Epithelial cell of prostate (primary cell): ENCODE results near the gene SAFB.
"Not testable (repeated sequence)": the region's sequence is repeated elsewhere in the genome, so short reads cannot be mapped to it uniquely, and the experiment has no call there.

Experiments
- DNase-seq: peaks from one replicate; pipeline ENCODE4 v3.0.0-alpha.2; 2011; ENCODE audit warnings: low read depth, low spot score
- H3K27ac ChIP-seq: fragments of 450-650 bp; 2 replicates; pipeline ENCODE4 v1.5.1; 2017; ENCODE audit warnings: mild to moderate bottlenecking

The SAFB gene

DNA sequence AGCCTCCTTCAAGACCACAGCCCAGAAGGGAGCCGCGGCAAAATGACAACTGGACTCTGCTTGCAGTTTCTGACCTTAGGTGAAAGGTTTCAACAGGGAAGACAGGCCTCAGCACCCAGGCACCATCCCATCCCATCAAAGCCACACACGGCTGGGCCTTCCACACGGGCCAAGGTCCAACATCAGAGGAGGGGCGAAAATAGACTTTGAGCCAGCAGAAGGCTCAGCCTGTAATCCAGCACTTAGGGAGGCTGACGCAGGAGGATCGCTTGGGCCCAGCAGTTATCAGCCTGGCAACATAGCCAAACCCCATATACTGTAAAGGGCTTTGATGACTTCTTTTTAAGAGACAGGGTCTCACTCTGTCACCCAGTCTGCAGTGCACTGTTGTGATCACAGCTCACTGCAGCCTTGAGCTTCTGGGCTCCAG lies 28.3 kb upstream of the SAFB start:
- no peak overlapping the region for H3K27ac ChIP-seq
- no peak for DNase-seq

DNA sequence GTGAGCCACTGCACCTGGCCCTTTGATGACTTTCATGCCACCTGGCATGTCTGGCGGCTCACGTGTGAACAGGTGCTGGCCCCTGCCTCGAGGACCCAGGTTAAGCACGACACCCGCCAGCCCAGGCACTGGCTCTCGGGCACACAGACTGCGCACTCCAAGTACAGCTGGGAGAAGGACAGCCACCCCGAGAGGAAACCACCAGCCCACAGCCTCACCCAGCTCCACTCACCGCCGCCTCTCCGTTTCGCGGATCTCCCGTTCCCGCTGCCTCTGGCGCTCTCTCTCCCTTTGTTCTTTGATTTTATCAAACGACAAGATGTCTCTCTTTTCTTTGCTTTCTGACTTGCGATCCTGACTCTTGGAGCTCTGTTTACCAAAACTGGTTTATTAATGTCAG lies 27.8 kb upstream of the SAFB start:
- DNase-seq = no peak
- H3K27ac ChIP-seq = no peak overlapping the region

DNA sequence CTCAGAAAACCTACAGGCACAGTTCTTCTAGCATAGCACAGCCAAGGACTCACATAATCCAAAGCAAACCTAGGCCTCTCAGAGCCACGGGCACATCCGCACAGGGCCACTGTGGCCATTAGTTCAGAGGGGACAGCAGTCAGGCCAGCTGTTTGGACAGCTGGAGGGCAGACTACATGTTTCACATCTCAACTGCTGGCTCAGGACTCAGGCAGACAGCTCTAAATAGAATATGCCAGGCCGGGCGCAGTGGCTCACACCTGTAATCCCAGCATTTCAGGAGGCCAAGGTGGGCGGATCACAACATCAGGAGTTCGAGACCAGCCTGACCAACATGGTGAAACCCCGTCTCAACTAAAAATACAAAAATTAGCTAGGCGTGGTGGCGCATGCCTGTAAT lies 27.1 kb upstream of the SAFB start:
- no peak for DNase-seq
- no peak overlapping the region for H3K27ac ChIP-seq

DNA sequence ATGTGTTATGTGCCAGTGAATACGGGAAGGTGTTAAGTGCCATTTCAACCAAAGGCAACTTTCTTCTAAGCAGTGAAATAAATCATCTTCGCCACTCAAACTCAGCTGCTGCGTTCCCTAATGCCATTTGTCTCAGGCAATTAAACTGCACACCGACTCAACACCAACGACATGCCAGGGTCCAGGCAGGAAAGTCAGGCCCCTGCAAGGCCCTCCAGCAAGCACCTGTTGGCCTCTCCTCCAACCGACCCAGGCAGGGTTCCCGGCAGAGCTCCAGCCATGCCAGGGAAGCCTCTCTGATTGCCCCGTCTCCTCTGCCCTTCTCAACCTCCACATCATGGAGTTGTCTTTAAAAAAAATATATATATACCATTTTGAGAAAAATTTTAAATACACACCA lies 22.1 kb upstream of the SAFB start:
- no peak for DNase-seq

DNA sequence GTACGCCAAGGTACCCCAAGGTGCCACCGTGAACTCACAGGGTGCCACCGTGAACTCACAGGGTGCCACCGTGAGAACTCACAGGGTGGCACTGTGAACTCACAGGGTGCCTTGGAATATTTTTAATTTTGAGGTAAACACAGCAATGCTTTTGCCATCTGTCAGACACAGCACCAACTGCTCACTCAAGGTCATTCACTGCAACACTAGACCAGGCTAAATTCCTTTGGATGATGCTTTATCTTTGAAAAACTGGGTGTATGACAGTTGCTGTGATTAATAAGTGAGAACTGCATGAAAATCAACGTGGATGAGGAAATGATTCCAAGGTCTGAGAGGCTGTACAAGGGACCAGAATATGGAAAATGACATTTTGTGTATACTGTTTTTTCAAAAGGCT lies 19.3 kb upstream of the SAFB start:
- no peak for DNase-seq

More for the DNA sequence above, 22.1 kb upstream of the SAFB start:
- no peak overlapping the region for H3K27ac ChIP-seq

DNA sequence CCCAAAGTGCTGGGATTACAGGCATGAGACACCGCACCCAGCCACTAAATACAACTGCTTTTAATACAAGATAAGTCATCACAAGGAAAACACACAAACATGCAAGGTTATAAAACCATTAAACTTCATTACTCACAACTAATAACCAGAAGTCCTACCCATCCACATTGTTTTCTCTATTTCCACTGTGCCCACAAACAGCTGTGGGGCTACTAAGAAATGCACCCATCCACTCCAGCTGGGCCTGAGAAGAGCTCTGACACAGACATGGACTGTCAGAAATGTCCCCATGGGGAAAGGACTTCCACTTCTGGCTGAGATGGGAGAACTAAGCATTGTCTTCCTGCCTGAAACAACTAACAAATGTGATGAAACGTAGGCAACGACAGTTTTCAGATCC lies 17.5 kb upstream of the SAFB start:
- DNase-seq = no peak
- no peak overlapping the region for H3K27ac ChIP-seq

More for the DNA sequence above, 19.3 kb upstream of the SAFB start:
- no peak overlapping the region for H3K27ac ChIP-seq

DNA sequence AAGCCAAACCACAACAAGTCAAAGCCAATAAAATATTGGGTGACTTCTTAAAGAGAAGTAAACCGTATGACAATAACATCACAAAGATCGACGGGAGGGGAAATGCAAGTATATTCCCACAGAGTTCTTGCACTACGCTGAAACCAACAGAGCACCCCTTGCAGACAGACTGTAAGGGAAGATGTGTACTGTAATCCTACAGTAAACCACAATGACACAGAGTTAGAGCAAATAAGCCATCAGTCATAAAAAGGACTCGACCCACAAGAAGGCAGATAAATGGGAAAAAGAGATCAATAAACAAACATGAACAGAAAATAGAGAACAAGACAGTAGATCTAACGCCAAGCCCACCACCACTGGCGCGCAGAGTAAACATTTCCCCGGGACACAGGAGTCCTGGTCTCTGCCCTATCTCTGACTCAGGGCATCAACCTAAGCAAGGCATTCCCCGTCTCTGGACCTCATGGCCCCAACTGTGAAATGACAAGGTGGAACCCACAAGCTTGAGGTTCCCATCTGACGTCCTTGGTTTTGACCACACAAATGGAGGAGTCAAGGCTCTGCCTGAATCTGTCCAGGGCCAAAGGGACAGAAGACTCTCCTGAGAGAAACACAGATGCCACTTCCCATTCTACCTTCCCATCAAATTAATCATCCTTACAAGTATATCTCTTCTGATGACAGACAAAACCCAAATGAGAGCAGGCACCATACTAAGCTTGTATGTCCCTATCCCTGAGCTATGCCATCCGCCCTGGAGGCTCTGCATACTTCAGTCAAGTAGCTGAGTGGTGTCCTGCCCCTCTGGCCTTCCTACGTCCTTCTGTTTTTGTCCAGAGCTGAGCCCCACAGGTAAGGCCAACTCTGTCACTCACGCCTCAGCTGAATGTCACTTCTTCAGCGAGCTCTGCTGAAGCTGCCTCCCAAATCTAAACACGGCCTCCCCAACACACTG lies 15.3 kb upstream of the SAFB start:
- no peak for DNase-seq
- H3K27ac ChIP-seq = no peak overlapping the region

DNA sequence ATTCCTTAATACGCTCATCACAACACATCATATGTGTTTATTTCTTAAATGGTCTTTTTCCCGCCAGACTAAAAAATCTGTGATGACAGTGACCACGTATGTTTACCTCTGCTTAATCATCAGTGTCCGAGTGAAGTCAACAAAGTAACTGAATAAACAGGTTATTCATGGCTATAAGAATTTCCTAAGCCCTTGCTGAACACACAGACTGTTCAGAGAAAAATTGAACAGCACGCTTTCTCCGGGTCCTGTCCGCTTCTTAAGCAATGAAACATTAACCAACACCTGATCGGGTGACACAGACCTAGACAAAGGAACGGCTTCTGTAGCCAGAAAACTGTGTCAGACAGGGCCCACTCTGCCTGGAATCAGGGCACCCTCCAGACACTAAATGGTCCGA lies 14.6 kb upstream of the SAFB start:
- no peak overlapping the region for H3K27ac ChIP-seq
- DNase-seq = no peak

DNA sequence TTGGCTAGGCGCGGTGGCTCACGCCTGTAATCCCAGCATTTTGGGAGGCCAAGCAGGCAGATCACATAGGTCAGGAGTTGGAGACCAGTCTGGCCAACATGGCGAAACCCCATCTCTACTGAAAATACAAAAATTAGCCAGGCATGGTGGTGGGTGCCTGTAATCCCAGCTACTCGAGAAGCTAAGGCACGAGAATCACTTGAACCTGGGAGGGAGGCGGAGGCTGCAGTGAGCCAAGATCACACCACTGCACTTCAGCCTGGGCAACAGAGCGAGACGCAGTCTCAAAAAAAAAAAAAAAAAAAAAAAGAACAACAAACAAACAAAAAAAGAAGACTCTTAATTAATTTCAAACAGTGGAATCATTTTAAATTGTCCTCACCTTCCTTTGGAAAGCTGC lies 14.1 kb upstream of the SAFB start:
- not testable (repeated sequence) for H3K27ac ChIP-seq, DNase-seq

DNA sequence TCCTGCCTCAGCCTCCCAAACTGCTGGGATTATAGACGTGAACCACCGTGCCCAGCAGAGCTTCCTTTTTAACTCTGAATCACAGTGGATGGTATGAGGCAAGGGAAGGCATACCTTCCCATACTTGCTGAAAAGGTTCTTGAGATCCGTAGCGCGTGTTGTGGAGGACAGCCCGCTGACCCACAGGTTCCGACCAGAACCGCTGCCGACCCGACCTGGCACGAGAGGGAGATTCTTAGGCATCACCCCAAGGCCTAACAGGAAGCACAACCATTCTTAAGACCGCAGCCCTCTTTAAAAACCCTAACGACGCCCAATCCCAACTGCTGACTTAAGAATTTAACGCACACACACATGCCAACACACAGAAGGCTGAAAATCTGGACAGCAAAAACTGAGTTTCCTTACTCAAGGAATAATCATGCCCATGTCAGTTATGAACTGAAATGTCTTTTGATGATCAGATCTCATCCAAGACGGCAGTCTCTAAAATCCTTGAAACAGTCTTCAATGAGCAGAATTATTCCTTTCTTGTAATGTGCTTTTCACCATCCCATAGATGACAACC lies 12.9 kb upstream of the SAFB start:
- DNase-seq = no peak
- no peak overlapping the region for H3K27ac ChIP-seq

DNA sequence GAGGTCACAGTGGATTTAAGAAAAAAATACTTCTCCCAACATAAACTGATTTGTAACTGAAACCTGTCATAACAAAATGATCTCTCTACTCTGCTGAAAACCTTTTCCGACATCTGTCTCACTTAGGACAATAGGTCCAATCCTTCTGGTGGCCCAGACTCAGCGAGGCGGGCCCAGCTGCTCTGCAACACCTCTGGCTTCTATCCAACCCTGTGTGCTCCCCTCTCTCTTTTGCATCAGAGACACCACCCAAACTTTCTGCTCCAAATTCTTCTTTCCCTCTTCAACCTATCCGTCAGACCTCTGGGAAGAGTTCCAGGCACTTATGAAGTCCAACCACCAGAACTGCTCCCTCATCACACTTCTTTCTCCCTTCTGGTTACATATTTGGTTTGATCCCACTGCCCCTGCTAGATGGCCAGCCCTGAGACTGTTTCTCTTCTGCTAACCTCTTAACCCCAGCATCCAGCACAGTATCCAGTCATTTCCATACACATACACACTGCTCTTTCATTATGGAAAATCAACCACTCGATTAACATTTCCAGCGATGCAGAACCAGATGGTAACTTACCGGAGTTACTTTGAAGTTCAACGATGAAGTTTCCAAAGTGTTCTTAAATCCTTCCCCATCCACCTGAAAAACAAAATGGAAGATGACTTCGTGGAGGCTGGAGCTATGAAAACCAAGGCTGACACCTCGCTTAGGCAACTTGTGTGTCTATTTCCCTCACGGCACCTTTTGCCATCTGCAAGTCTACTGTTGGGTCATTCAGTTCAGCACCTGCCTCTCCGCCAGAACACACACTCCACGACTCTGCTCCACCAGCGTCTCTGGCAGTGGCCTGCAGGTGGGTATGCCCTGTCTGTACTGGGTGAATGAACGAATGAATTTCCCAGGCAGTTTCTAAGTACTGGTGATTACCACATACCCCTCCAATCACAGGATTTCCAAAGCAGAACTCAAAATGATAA lies 9.7 kb upstream of the SAFB start:
- H3K27ac ChIP-seq = no peak overlapping the region
- no peak for DNase-seq

DNA sequence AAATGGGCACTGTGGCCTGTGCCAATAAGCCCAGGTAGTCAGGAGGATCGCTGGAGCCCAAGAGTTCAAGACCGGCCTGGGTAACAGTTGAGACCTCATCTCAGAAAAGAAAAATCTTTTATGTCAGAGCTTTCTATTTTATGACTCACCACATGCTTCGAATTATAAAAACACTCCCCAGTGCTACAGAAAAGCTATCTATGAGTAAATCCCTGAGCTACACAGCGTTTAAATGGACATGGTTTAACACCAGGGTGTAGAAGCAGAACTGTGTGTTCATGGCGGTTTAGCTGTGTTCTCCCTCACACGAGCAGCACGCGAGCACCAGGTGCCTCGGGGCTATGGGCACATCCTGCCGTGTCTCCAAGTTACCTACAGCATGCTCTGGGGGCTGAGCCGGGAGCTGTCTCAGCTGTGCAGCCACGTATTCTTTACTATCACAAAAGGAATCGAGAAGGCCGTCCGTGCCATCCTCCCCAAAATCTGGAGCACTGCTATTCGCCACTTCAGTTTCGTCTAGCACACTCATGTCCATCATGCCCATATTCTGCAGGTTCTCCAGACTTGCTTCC lies 7.0 kb upstream of the SAFB start:
- no peak overlapping the region for H3K27ac ChIP-seq
- no peak for DNase-seq

DNA sequence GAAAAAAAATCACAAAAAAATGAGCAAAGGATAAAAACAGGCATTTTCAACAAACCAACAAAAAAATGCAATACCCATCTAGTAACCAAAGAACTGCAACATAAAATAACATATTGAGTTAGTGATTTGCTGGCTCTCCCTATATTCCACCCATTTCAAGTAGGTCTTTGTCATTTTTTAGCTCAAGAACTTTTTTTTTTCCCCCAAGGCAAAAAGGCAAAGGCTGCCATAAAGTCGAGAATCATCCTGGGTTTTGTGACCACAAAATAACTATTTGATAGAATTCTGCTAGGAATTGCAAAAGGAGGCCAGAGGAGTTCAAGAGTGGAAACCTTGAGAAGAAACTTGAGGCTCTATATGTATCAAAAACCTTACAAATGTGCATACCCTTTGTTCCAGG lies 5.8 kb upstream of the SAFB start:
- no peak for DNase-seq
- H3K27ac ChIP-seq = no peak overlapping the region

DNA sequence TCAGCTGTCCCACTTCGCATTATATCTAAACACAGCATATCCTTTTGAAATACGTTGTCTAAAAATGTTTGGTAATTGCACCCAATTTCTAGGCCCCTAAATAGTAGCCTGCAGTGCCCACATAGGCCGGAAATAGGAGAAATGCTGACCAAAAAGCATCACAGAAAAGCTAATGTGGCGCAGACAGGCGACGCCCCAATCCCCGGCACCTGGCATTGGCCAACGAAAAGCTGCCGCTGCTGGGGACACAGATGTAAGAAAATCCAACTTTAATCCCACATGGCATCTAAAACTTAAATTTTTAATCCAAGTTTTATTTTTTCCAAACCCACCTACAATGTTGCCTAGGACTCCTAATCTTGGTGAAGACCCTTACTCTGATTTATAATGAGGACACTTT lies 4.3 kb upstream of the SAFB start:
- H3K27ac ChIP-seq = no peak overlapping the region
- DNase-seq = no peak

DNA sequence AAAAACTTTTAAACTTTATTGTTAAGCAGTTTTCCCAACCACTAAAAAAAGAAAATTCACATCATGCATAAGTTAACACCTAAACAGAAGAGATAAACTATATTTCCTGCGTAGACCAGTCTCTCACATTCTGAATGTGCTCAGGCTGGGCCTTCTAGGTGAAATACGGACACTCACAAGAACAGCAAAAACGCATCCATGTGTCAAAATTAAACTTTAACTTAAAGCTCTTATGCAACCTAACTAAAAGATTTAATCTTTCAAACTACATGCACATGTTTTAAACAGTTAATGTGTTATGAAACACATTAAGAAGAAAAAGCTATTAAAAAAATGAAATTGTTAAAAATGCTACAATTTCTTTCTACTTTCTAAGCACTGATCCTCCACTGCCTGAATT lies 2.9 kb upstream of the SAFB start:
- no peak overlapping the region for H3K27ac ChIP-seq
- DNase-seq = no peak

DNA sequence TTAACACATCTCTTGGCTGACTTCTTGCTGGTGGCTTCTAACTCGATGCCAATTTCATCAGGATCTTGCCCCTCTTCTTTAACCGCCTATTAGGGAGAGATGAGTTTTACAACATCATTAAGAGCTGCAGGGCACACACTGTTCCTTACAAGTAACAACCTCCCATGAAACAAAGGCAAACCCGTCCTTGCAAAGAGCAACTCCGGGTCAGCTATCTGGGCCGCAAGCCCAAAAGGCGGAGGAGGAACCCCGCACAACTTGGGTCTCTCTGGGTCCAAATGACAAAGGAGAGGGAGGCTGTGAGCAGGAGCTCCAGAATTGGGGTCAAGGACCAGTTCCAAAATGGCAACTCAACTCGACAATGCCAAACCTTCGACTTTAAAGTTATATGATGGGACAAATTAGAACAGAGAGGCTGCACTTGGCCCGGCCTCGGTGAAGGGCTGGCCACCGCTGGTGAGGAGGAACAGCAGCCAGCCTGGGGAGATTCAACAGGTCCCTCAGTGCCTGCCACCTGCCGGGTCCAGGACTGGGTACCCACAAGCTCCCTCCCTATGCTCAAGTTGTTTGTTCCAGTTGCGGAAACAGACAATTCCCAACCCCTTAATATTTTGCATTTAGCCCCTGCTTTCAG lies 1.5 kb upstream of the SAFB start:
- DNase-seq = no peak
- H3K27ac ChIP-seq = no peak overlapping the region

DNA sequence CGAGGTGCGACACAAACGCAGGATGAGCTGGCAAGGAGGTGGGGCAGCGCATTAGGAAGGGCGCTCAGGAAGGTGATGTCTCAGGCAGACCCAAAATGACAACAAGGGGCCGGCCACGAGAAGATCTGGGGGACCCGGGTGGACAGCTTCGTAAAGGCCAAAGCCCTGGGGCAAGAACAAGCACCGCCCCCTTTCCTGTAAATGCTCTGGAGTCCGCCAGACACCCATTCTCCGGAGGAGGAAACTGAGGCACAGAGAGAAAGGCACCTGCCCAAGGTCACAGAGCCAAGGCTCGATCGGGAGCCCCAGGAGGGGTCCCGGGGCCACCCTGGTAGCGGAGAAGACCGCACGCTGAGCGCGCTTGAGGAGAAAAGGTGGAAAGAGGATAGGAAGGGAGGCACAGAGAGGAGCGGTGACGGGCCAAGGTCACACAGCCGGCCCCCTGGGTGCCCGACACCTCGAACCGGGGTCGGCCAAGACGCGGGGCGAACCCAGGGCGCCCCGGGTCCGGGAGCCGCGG lies 878 bp upstream of the SAFB start:
- peak overlapping the region; percentile 77 for H3K27ac ChIP-seq
- no peak for DNase-seq

DNA sequence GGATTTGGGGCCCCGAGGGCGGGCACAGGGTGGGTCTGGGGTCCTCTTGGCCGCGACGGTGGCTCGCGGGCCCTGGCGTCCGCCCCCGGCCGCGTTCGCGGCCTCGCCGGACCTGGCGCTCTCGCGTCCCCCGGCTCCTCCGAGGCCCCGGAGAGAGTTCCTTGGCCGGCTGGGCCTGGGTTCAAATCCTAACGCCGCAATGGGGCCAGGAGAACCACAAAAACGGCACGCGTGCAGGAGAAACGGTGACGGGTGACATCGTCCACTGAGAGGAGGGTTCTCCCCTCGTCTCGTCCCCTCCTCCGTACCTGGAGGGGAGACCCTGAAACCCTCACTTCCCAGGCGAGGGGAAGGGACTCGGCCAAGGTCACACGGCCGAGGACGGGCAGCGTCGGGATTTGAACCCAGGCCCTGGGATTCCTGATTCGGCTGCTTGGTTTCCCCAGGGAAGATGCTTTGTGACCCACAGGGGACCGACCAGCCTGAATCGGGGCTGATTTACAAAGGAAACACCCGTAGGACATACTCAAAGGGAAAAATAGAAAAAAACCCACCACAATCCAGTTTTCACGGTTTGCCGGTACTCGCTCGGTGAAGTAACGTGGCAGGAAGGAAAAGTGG lies 624 bp downstream of the SAFB start:
- DNase-seq = no peak

DNA sequence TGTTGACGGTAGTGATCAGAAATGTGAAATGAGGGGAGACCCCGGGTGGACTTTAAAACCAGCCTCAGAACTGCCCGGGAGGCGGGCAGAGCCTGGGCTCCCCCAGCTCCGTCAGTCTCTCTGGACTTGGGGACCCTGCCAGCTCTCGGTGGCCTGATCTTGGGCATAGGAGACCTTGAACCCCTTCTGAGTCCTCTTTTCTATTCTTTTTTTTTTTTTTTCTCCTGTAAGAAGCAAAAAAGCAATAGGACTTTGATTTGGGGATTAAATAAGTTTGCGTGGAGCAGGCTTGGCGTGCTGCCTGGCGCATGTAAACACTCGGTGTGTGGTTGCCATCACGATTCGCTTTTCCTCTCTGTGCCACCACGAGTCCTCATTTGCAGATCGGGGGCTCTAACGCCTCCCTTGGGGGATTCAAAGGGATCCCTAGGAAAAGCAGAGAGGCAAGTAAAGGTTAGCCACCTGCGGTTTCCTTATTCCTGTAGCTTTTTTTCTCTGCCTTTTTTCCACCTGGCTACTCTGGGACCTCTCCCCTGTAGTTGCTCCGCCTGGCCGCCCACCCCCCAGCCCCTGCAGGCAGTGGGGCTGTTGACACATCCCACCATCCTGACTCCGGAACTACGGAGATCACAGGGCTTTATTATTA lies 1.3 kb downstream of the SAFB start:
- no peak for DNase-seq

More for the DNA sequence above, 624 bp downstream of the SAFB start:
- H3K27ac ChIP-seq = peak overlapping the region; percentile 77

More for the DNA sequence above, 1.3 kb downstream of the SAFB start:
- peak overlapping the region; percentile 77 for H3K27ac ChIP-seq
